ENCODE results near the gene GLP1R.

- TF ChIP-seq NFRKB (IDR thresholded peaks at IDR 0.05) (no peak), SP1 (IDR thresholded peaks at IDR 0.05) (no peak), FOXK2 (IDR thresholded peaks at IDR 0.05) (no peak), BHLHE40 (IDR thresholded peaks at IDR 0.05; ENCODE audit: borderline replicate concordance) (no peak), FOXM1 (IDR thresholded peaks at IDR 0.05; ENCODE audit: borderline replicate concordance) (no peak), CTBP1 (IDR thresholded peaks at IDR 0.05; ENCODE audit: borderline replicate concordance) (no peak), LEF1 (IDR thresholded peaks at IDR 0.05; ENCODE audit: borderline replicate concordance) (no peak), SUZ12 (IDR thresholded peaks at IDR 0.05) (no peak), L3MBTL2 (conservative IDR thresholded peaks at IDR 0.05) (no peak), FOXA1 (IDR thresholded peaks at IDR 0.05) (no peak), ELF4 (IDR thresholded peaks at IDR 0.05) (no peak)
Measured at GRCh38 chr6:39088331-39088730, 39.8 kb downstream of the GLP1R start.
